DND-41 (cell line): Measurements from ENCODE around the gene KLHL6.

Source experiments
- CTCF ChIP-seq: IDR thresholded peaks from 2 replicates; pipeline ENCODE4 v1.5.1; 2012; ENCODE audit warnings: borderline replicate concordance, low read length, moderate library complexity, mild to moderate bottlenecking; ENCODE audit not compliant: poor library complexity, severe bottlenecking; ENCODE audit errors: extremely low read depth
- EZH2 ChIP-seq: IDR thresholded peaks from 3 replicates; pipeline ENCODE4 v1.6.1; 2012; ENCODE audit warnings: borderline replicate concordance, low read depth, mild to moderate bottlenecking, moderate library complexity, low read length, inconsistent platforms; ENCODE audit not compliant: severe bottlenecking

- no peak for TF ChIP-seq CTCF
- no peak for TF ChIP-seq EZH2
These were observed 28.9 kb upstream of the KLHL6 start for GRCh38 chr3:183584246-183584913.
